ENCODE measurements around the gene SST. TPM values are rescaled to one million over a fixed set of nuclear protein-coding genes. Genes with fewer than 3 reads are reported as not detected.

Gene SST
- total RNA-seq, 1 experiment from 2014 or later: not detected

DNA sequence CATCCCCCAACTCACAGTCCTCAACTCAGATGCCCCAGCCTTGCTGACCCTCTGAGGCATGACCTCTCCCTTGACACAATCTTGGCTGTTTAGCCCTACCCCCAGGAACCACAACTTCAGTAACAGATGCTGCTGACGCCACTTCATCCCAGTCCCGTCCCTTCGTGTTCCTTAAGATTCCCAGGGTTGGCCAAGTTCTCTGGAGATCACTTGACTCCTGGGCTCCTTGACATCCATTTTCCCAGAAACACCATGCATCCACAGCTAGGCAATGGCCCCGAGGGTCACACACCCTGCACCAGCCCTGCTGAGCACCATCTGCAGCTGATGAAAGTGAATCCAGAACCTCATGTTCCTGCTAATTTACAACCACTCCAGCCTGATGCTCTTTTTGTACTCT lies 25.3 kb upstream of the SST start:
- ATAC-seq: no peak
- Histone ChIP-seq H3K36me3 (ENCODE audit: control insufficient read depth in 1 of 2, insufficient read depth in 2 of 2, low read length in 2 of 2) (no peaks in the 10 kb centered on the region), H3K9me3 (ENCODE audit: control insufficient read depth in 1 of 2, insufficient read depth in 1 of 2, low read depth in 1 of 2, low read length in 2 of 2) (no peaks in the 10 kb centered on the region), H3K79me2 (ENCODE audit: insufficient read depth, low read length) (no peaks in the 10 kb centered on the region), H3K4me2 (ENCODE audit: low read length) (no peak overlapping the region), H3K27me3 (ENCODE audit: insufficient read depth, low read length) (peaks cover 13% of the 10 kb centered on the region; the same call in 1 of the 2 replicates), H3K9ac (ENCODE audit: low read length) (no peak overlapping the region), H4K20me1 (ENCODE audit: insufficient read depth) (no peaks in the 10 kb centered on the region), H2AFZ (ENCODE audit: low read depth, low read length, poor library complexity, severe bottlenecking) (no peak overlapping the region), H3K4me1 (ENCODE audit: control insufficient read depth in 1 of 2, insufficient read depth in 2 of 2, low read length in 2 of 2) (no peaks in the 10 kb centered on the region), H3K27ac (ENCODE audit: low read depth, low read length) (no peak overlapping the region), H3K4me3 (replicated peaks in 1 of 2; ENCODE audit: low read depth in 1 of 2, low read length in 2 of 2) (no peak overlapping the region), H3K9me2 (ENCODE audit: insufficient read depth) (no peaks in the 10 kb centered on the region)
- ChIA-PET POLR2A (no interaction called here), RAD21 (ENCODE audit: low non-redundant PET in 1 of 2, low total read pairs in 2 of 2, uncharacterized antibody in 2 of 2, unreplicated experiment in 2 of 2) (no interaction called here), CTCF (no interaction called here)
- TF ChIP-seq, protein P1, sequence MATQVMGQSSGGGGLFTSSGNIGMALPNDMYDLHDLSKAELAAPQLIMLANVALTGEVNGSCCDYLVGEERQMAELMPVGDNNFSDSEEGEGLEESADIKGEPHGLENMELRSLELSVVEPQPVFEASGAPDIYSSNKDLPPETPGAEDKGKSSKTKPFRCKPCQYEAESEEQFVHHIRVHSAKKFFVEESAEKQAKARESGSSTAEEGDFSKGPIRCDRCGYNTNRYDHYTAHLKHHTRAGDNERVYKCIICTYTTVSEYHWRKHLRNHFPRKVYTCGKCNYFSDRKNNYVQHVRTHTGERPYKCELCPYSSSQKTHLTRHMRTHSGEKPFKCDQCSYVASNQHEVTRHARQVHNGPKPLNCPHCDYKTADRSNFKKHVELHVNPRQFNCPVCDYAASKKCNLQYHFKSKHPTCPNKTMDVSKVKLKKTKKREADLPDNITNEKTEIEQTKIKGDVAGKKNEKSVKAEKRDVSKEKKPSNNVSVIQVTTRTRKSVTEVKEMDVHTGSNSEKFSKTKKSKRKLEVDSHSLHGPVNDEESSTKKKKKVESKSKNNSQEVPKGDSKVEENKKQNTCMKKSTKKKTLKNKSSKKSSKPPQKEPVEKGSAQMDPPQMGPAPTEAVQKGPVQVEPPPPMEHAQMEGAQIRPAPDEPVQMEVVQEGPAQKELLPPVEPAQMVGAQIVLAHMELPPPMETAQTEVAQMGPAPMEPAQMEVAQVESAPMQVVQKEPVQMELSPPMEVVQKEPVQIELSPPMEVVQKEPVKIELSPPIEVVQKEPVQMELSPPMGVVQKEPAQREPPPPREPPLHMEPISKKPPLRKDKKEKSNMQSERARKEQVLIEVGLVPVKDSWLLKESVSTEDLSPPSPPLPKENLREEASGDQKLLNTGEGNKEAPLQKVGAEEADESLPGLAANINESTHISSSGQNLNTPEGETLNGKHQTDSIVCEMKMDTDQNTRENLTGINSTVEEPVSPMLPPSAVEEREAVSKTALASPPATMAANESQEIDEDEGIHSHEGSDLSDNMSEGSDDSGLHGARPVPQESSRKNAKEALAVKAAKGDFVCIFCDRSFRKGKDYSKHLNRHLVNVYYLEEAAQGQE (IDR thresholded peaks at IDR 0.05; ENCODE audit: low read depth): no peak
- TF ChIP-seq SIN3A (IDR thresholded peaks at IDR 0.05; ENCODE audit: low read depth) (no peak), POLR2AphosphoS5 (IDR thresholded peaks at IDR 0.05; ENCODE audit: low read depth, low read length) (no peak), ZFX (IDR thresholded peaks at IDR 0.05) (no peak), EGR1 (IDR thresholded peaks at IDR 0.05; ENCODE audit: low read depth) (no peak), ELF1 (IDR thresholded peaks at IDR 0.05; ENCODE audit: borderline replicate concordance, low read depth) (no peak), CBX3 (IDR thresholded peaks at IDR 0.05; ENCODE audit: low read depth) (no peak), YY1 (IDR thresholded peaks at IDR 0.05; ENCODE audit: extremely low read depth, insufficient replicate concordance, low read depth, low read length) (no peak), JUND (IDR thresholded peaks at IDR 0.05) (no peak), TCF7L2 (IDR thresholded peaks at IDR 0.05; ENCODE audit: borderline replicate concordance, extremely low read depth, insufficient read depth, insufficient read length) (no peak), POLR2A (IDR thresholded peaks at IDR 0.05; ENCODE audit: borderline replicate concordance, extremely low read depth, insufficient read depth, insufficient read length) (no peak), ZNF274 (IDR thresholded peaks at IDR 0.05; ENCODE audit: low read depth, low read length) (no peak), EZH2 (IDR thresholded peaks at IDR 0.05) (no peak), EZH2phosphoT487 (IDR thresholded peaks at IDR 0.05; ENCODE audit: borderline replicate concordance) (no peak)
- TF ChIP-seq, protein P2, sequence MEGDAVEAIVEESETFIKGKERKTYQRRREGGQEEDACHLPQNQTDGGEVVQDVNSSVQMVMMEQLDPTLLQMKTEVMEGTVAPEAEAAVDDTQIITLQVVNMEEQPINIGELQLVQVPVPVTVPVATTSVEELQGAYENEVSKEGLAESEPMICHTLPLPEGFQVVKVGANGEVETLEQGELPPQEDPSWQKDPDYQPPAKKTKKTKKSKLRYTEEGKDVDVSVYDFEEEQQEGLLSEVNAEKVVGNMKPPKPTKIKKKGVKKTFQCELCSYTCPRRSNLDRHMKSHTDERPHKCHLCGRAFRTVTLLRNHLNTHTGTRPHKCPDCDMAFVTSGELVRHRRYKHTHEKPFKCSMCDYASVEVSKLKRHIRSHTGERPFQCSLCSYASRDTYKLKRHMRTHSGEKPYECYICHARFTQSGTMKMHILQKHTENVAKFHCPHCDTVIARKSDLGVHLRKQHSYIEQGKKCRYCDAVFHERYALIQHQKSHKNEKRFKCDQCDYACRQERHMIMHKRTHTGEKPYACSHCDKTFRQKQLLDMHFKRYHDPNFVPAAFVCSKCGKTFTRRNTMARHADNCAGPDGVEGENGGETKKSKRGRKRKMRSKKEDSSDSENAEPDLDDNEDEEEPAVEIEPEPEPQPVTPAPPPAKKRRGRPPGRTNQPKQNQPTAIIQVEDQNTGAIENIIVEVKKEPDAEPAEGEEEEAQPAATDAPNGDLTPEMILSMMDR (IDR thresholded peaks at IDR 0.05 in 2 of 3, conservative IDR thresholded peaks at IDR 0.05 in 1 of 3; ENCODE audit: borderline replicate concordance in 1 of 3, insufficient read depth in 1 of 3, low read depth in 2 of 3, low read length in 2 of 3): no peak
- TF ChIP-seq, protein P3, sequence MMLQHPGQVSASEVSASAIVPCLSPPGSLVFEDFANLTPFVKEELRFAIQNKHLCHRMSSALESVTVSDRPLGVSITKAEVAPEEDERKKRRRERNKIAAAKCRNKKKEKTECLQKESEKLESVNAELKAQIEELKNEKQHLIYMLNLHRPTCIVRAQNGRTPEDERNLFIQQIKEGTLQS (IDR thresholded peaks at IDR 0.05): no peak
- no peak for DNase-seq (ENCODE audit: low read depth, low spot score)
- BruUV-seq (replicated peaks): no TSS peak
- intact Hi-C loops (cut with micrococcal nuclease): no loop called here
